ENCODE measurements around the gene ADIPOR2.

Gene ADIPOR2

GRCh38 chr12:1779783-1780182, 88.9 kb downstream of the ADIPOR2 start:
- Histone ChIP-seq H3K9ac (ENCODE audit: low read length) (no peak overlapping the region), H3K36me3 (ENCODE audit: control insufficient read depth, insufficient read depth, low read length) (peaks cover 30% of the 10 kb centered on the region), H3K4me3 (ENCODE audit: low read depth, low read length) (no peak overlapping the region), H3K27me3 (ENCODE audit: control insufficient read depth, insufficient read depth, low read length) (no peaks in the 10 kb centered on the region), H3K4me1 (ENCODE audit: control insufficient read depth, insufficient read depth, low read length) (peaks cover 20% of the 10 kb centered on the region), H3K9me3 (ENCODE audit: control insufficient read depth, insufficient read depth, low read depth, low read length) (no peaks in the 10 kb centered on the region), H3K27ac (ENCODE audit: low read depth, low read length) (no peak overlapping the region)

- peaks cover 6% of the 10 kb centered on the region; the same call in 1 of the 2 replicates for H3K4me1 ChIP-seq (ENCODE audit: control insufficient read depth, insufficient read depth, low read length)
- peaks cover 49% of the 10 kb centered on the region for H3K36me3 ChIP-seq (ENCODE audit: control insufficient read depth, insufficient read depth, low read length)
- no peaks in the 10 kb centered on the region for H3K27me3 ChIP-seq (ENCODE audit: control insufficient read depth, insufficient read depth, low read length)
- H3K9me3 ChIP-seq (ENCODE audit: control insufficient read depth, insufficient read depth, low read depth, low read length): no peaks in the 10 kb centered on the region
- no peak overlapping the region for H3K27ac ChIP-seq (ENCODE audit: low read depth, low read length)
- no peak overlapping the region for H3K4me3 ChIP-seq (ENCODE audit: low read depth, low read length)
- H3K9ac ChIP-seq (ENCODE audit: low read length): no peak overlapping the region
Measured at GRCh38 chr12:1781772-1782171, 90.9 kb downstream of the ADIPOR2 start.

- no peaks in the 10 kb centered on the region for H3K27me3 ChIP-seq (ENCODE audit: control insufficient read depth, insufficient read depth, low read length)
- no peaks in the 10 kb centered on the region for H3K9me3 ChIP-seq (ENCODE audit: control insufficient read depth, insufficient read depth, low read depth, low read length)
- peaks cover 6% of the 10 kb centered on the region; the same call in 1 of the 2 replicates for H3K4me1 ChIP-seq (ENCODE audit: control insufficient read depth, insufficient read depth, low read length)
- peaks cover 53% of the 10 kb centered on the region for H3K36me3 ChIP-seq (ENCODE audit: control insufficient read depth, insufficient read depth, low read length)
- no peak overlapping the region for H3K4me3 ChIP-seq (ENCODE audit: low read depth, low read length)
- H3K27ac ChIP-seq (ENCODE audit: low read depth, low read length): no peak overlapping the region
- no peak overlapping the region for H3K9ac ChIP-seq (ENCODE audit: low read length)
Measured at GRCh38 chr12:1782215-1782614, 91.3 kb downstream of the ADIPOR2 start.

- Histone ChIP-seq H3K4me1 (ENCODE audit: control insufficient read depth, insufficient read depth, low read length) (no peaks in the 10 kb centered on the region), H3K27me3 (ENCODE audit: control insufficient read depth, insufficient read depth, low read length) (no peaks in the 10 kb centered on the region), H3K4me3 (ENCODE audit: low read depth, low read length) (no peak overlapping the region), H3K36me3 (ENCODE audit: control insufficient read depth, insufficient read depth, low read length) (peaks cover 43% of the 10 kb centered on the region), H3K27ac (ENCODE audit: low read depth, low read length) (no peak overlapping the region), H3K9me3 (ENCODE audit: control insufficient read depth, insufficient read depth, low read depth, low read length) (no peaks in the 10 kb centered on the region), H3K9ac (ENCODE audit: low read length) (no peak overlapping the region)
Measured at GRCh38 chr12:1787714-1788113, 96.8 kb downstream of the ADIPOR2 start.

- H3K4me3 ChIP-seq (ENCODE audit: low read depth, low read length): no peak overlapping the region
- H3K9ac ChIP-seq (ENCODE audit: low read length): no peak overlapping the region
- H3K4me1 ChIP-seq (ENCODE audit: control insufficient read depth, insufficient read depth, low read length): peaks cover 13% of the 10 kb centered on the region
- H3K9me3 ChIP-seq (ENCODE audit: control insufficient read depth, insufficient read depth, low read depth, low read length): no peaks in the 10 kb centered on the region
- H3K27ac ChIP-seq (ENCODE audit: low read depth, low read length): no peak overlapping the region
- H3K27me3 ChIP-seq (ENCODE audit: control insufficient read depth, insufficient read depth, low read length): no peaks in the 10 kb centered on the region
- H3K36me3 ChIP-seq (ENCODE audit: control insufficient read depth, insufficient read depth, low read length): peaks cover 25% of the 10 kb centered on the region
Measured at GRCh38 chr12:1790444-1790843, 99.6 kb downstream of the ADIPOR2 start.

GRCh38 chr12:1791104-1791841, 100.4 kb downstream of the ADIPOR2 start:
- H3K4me3 ChIP-seq (ENCODE audit: low read depth, low read length): no peak overlapping the region
- peaks cover 17% of the 10 kb centered on the region for H3K36me3 ChIP-seq (ENCODE audit: control insufficient read depth, insufficient read depth, low read length)
- no peaks in the 10 kb centered on the region for H3K9me3 ChIP-seq (ENCODE audit: control insufficient read depth, insufficient read depth, low read depth, low read length)
- no peak overlapping the region for H3K27ac ChIP-seq (ENCODE audit: low read depth, low read length)
- H3K9ac ChIP-seq (ENCODE audit: low read length): no peak overlapping the region
- H3K4me1 ChIP-seq (ENCODE audit: control insufficient read depth, insufficient read depth, low read length): peaks cover 18% of the 10 kb centered on the region
- H3K27me3 ChIP-seq (ENCODE audit: control insufficient read depth, insufficient read depth, low read length): peaks cover under 1% of the 10 kb centered on the region; the same call in 1 of the 2 replicates

- H3K4me1 ChIP-seq (ENCODE audit: control insufficient read depth, insufficient read depth, low read length): peaks cover 21% of the 10 kb centered on the region
- H3K36me3 ChIP-seq (ENCODE audit: control insufficient read depth, insufficient read depth, low read length): peaks cover 6% of the 10 kb centered on the region; the same call in 1 of the 2 replicates
- H3K9me3 ChIP-seq (ENCODE audit: control insufficient read depth, insufficient read depth, low read depth, low read length): no peaks in the 10 kb centered on the region
- H3K9ac ChIP-seq (ENCODE audit: low read length): no peak overlapping the region
- H3K27ac ChIP-seq (ENCODE audit: low read depth, low read length): no peak overlapping the region
- peaks cover 4% of the 10 kb centered on the region; the same call in 1 of the 2 replicates for H3K27me3 ChIP-seq (ENCODE audit: control insufficient read depth, insufficient read depth, low read length)
- H3K4me3 ChIP-seq (ENCODE audit: low read depth, low read length): no peak overlapping the region
Measured at GRCh38 chr12:1792406-1792805, 101.5 kb downstream of the ADIPOR2 start.

GRCh38 chr12:1793426-1794210, 102.7 kb downstream of the ADIPOR2 start:
- peaks cover 4% of the 10 kb centered on the region; the same call in 1 of the 2 replicates for H3K27me3 ChIP-seq (ENCODE audit: control insufficient read depth, insufficient read depth, low read length)
- no peak overlapping the region for H3K9ac ChIP-seq (ENCODE audit: low read length)
- no peak overlapping the region for H3K27ac ChIP-seq (ENCODE audit: low read depth, low read length)
- no peak overlapping the region for H3K4me3 ChIP-seq (ENCODE audit: low read depth, low read length)
- H3K36me3 ChIP-seq (ENCODE audit: control insufficient read depth, insufficient read depth, low read length): no peaks in the 10 kb centered on the region
- no peaks in the 10 kb centered on the region for H3K9me3 ChIP-seq (ENCODE audit: control insufficient read depth, insufficient read depth, low read depth, low read length)
- peaks cover 21% of the 10 kb centered on the region for H3K4me1 ChIP-seq (ENCODE audit: control insufficient read depth, insufficient read depth, low read length)

GRCh38 chr12:1794440-1795090, 103.7 kb downstream of the ADIPOR2 start:
- no peak overlapping the region for H3K9ac ChIP-seq (ENCODE audit: low read length)
- no peaks in the 10 kb centered on the region for H3K36me3 ChIP-seq (ENCODE audit: control insufficient read depth, insufficient read depth, low read length)
- peaks cover 21% of the 10 kb centered on the region for H3K4me1 ChIP-seq (ENCODE audit: control insufficient read depth, insufficient read depth, low read length)
- peaks cover 4% of the 10 kb centered on the region; the same call in 1 of the 2 replicates for H3K27me3 ChIP-seq (ENCODE audit: control insufficient read depth, insufficient read depth, low read length)
- no peaks in the 10 kb centered on the region for H3K9me3 ChIP-seq (ENCODE audit: control insufficient read depth, insufficient read depth, low read depth, low read length)
- no peak overlapping the region for H3K27ac ChIP-seq (ENCODE audit: low read depth, low read length)
- H3K4me3 ChIP-seq (ENCODE audit: low read depth, low read length): no peak overlapping the region

- Histone ChIP-seq H3K27ac (ENCODE audit: low read depth, low read length) (no peak overlapping the region), H3K9me3 (ENCODE audit: control insufficient read depth, insufficient read depth, low read depth, low read length) (no peaks in the 10 kb centered on the region), H3K27me3 (ENCODE audit: control insufficient read depth, insufficient read depth, low read length) (peaks cover 4% of the 10 kb centered on the region; the same call in 1 of the 2 replicates), H3K36me3 (ENCODE audit: control insufficient read depth, insufficient read depth, low read length) (no peaks in the 10 kb centered on the region), H3K9ac (ENCODE audit: low read length) (no peak overlapping the region), H3K4me3 (ENCODE audit: low read depth, low read length) (peak overlapping the region; percentile 35), H3K4me1 (ENCODE audit: control insufficient read depth, insufficient read depth, low read length) (peaks cover 21% of the 10 kb centered on the region)
Measured at GRCh38 chr12:1795221-1795784, 104.4 kb downstream of the ADIPOR2 start.

Measured in HUES6 (cell line).